Activated CD4-positive, alpha-beta T cell treated with anti-CD3 and anti-CD28 coated beads for 1 hour (primary cell): ENCODE data around the gene LIN52.

Experiments used
- DNase-seq: peaks from one replicate; pipeline ENCODE4 v3.0.0-alpha.2; 2020

LIN52 gene

DNA sequence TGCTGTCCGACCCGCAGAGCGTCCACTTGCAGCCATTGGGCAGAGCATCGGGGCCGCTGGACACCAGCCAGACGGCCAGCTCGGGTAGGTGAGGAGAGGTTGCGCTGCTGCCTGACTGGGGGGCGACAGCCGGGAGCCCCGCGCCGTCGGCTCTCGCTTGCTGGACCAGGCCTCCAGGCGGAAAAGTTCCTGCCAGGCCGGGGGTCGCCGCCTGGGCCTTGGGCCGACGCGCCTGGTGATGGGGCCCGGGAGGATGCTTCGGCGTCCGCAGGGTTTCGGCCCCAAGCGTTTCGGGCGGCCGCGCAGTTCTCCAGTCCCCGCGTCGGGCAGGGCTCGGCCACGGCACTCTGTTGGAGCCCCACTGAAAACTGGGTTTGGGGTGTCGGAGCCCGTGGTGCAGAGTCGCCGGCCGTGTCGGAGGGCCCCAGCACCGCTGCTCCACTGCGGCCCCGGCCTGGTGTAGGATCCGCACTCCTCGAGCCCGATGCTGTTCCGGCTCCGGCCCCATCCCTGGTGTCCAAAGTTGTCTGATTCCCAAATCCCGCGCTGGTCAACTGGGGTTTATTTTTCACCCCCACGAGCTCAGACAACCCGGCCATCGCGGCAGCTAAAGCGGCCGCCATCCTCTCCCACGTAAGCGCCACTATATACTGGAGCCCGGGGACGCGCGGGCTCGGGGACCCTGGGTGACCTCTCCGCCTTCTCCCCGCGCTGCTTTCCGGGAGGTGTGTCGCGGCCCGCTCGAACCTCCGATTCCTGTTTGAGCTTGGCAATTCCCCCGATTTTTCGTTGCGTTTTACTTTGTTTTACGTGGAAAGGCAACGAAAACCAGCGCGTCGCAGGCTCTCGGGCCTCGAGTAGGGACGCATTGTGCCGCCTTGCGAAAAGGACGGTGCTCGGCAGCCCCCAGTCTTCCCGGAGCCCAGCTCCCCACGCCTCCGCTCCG lies 155.4 kb downstream of the LIN52 start:
- no peak for DNase-seq

DNA sequence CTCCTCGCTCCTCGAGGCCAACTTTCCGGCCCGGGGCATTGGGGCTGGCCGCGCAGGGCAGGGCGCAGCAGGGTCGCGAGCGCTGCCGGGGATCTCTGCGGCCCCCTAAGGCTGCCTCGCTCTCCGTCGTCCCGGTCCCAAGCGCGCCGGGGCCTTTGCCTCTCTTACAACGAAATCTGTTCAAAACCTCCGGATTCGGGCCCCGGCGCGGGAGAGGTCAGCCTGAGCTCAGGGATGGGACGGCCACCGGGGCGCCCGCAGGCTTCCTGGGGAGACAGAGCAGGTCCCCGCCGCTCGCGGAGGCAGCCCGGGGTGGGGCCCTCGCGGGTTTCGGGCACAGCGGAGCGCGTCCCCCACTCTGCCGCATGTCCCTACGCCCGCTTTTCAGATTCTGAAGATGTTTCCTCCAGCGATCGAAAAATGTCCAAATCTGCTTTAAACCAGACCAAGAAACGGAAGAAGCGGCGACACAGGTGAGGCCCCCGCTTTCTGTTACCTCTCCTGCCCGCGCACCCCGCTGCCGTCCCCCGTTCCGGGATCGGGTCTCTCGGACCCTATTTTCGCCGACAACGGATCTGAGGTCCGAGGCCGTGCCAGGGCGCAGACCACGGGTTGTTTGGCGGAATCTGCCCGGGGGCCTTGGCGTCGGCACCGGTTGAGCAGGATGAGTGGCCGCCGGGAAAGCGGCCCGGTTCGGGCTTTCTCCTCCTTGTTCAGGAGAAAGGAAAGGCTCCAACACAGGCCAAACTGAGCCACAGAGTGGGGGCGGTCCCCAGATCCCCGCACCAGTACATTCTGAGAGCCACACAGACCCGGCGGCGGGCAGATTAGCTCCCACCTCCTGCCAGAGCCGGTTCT lies 156.3 kb downstream of the LIN52 start:
- DNase-seq: no peak

DNA sequence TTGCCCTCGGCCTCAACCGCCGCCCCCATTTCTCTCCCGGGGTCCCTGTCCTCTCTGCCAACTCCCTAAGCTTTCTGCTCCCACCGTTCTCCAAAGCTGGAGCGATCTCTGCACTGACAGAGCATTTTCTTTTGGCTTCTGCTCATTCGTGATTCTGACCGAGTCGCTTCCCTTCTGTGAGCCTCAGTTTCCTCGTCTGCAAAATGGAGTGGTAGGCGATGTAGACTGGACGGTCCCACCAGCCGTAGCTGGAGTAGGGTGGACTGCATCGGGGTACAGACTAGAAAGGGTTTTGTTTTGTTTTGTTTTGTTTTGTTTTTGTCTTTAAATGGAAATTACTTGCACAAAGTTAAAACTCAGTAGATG lies 156.9 kb downstream of the LIN52 start:
- no peak for DNase-seq

DNA sequence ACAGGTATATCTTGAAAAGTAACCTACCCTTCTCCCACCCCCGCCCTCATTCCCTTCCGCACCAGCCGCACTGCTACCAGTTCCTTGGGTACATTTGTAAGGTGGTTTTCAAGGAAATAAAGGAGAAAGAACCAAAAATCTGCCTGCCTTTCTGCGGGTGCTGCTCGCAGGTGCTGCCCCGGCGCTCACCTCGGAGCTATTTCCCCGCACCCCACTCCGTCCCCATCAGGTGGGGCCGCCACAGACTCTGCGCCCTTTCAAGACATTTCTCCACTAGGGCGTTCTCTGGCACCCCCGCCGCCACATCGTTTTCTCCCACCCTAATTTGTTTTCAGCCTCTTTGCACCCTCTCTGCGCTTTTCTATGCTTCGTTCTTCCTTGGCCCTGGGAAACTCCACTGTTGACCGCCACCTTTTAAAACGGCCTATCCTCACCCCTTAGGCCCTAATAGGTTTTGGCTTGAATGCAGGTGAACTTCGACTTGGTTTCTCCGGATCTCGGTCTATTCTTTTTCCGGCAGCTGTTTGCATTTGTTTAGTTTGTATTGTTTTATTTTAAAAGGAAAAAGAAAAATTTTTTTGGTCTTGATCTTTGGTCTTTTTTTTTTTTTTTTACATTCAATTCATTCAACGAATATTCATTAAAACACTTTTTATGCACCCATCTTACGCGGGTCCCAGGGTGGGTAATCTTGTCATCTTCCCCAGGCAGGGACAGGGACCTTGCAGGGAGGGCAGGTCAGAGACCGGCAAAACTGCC lies 157.4 kb downstream of the LIN52 start:
- DNase-seq: no peak

DNA sequence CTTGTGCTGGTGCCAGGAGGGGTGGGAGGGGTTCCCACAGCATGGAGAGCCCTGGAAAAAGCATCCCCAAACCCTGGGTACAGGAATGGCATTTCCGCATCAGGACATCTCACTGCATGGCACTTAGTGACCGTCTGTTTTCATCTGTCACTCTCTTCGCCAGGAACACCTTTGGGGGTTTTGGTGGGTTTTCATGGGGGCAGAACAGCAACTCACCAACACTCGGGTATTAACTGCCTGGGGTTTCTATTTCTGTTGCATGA lies 158.0 kb downstream of the LIN52 start:
- DNase-seq: no peak

DNA sequence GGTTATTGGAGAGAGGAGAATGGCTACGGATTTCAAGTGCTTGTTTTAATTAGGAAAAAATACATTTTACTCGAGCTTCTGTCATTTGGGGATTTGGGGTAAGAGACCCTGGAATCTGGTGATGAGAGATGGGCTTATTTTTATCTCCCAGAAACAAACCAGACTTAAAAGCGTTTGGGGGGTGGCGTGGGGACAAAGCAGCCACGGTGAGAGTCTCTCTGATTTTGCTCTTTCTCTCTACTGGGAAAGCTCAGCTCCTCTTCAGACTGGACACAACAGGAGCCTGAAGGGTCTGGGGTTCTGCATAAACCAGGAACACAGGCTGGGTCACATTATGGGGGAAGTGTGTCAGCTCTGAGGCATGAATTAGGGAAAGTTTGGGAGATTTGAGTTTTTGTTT lies 158.3 kb downstream of the LIN52 start:
- no peak for DNase-seq

DNA sequence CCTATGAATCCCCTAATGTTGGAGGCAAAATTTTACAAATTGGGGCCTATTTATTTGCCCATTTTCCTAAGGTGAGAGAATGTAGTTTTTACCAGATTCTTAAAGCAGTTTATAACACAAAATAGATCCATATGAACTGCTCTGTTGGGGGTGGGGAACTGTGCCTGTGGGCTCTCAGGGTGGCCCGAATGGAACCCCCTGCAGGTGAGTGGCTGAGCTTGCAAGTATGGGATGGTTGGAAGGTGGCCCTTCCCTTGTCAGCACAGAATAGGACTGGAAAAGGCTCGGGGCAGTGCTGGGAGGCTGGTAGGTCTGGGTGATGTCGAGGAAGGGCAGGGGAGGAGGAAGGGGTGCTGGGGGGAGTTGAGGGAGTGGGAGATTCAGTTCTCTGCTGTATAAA lies 159.4 kb downstream of the LIN52 start:
- DNase-seq: no peak

DNA sequence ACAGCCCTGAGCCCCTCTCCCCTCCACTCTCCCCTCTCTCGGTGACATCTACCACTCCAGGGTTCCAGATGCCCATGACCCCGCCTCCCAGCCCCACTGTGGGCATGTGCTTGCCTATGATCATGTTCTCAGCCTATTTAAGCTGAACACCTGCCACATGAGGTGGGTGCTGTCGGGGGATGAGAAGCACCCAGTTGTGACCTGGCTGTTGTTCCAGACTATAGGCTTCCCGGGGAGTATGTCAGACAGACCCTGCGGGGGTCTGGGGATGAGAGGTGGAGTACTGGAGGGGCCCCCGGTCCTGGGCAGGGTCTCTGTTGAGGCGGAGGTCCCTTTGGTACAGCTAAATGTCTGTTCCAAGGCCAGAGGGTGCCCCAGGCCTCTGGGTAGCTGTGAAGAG lies 160.5 kb downstream of the LIN52 start:
- no peak for DNase-seq

DNA sequence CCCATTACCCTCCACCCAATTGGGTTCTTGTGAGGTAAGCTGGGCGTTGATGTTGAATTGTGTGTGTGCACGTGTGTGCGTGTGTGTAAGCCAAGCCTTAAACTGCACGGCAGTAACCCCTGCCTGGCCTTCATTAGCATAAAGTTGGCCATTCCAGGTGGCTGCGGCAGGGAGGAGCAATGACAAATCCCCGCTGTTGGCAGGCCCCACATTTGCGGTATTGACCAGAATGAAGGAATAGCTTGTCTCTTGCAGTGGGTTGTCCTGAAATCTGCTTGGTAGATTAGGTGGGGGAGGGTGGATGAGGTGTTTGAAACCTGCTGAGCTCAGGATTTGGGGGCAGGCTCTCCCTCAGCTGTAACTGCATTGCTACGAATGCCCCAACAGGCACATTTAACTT lies 161.8 kb downstream of the LIN52 start:
- no peak for DNase-seq

DNA sequence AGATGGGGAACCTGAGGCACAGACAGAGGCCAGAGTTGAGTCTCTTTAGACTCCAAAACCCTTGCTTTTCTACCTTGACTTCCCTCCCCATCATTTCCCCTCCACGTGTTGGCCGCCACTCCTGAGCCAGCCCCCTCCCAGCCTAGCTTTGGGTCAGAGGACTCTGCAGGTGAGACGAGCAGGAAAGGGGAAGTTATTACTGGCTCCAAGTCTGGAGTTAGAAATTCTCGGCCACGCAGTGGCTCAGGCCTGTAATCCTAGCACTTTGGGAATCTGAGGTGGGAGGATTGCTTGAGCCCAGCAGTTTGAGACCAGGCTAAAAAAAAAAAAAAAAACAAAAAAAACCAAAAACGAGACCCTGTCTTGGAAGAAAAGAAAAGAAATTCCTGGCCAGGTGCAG lies 163.3 kb downstream of the LIN52 start:
- no peak for DNase-seq

DNA sequence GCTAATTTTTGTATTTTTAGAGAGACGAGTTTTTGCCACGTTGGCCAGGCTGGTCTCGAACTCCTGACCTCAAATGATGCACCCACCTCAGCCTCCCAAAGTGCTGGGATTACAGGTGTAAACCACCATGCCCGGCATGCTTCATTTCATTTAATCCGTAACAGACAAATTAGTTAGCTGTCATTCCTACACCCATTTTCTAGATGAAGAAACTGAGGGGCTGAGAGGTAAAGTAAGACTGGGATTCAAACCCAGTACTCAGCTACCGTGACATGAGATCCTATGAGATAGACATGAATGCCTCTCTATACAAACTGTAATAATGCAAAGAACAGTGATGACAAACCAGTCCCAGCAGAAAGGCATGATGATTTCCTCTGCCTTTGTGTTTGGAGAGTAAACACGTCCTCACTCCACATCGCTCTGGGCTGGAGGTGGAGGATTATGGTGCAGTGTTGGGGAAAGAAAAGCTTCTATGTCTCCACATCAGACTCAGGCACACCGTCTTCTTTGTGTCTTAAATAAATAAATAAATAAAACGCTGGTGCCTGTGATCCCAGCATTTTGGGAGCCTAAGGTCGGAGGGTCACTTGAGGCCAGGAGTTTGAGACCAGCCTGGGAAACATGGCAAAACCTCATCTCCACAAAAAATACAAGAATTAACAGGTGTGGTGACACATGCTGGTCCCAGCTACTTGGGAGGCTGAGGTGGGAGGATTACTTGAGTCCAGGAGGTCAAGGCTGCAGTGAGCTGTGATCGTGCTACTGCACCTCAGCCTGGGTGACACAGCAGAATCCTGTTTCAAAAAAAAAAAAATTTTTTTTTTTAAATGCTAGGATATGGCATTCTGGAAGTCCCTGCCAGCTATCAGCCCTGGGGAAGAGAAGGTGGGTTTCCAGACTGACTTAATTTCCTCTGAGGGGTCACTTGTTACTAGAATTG lies 164.9 kb downstream of the LIN52 start:
- DNase-seq: no peak
